ENCODE results near the gene MRPS6.

MRPS6 gene

GRCh38 chr21:34179204-34179935 is 106.0 kb downstream of the MRPS6 start:
- TF ChIP-seq POLR2A (IDR thresholded peaks at IDR 0.05; ENCODE audit: low read depth, low read length) = no peak
- FAIRE-seq (no peak), DNase-seq (ENCODE audit: insufficient read length, low spot score) (no peak)

- FAIRE-seq = no peak
- DNase-seq (ENCODE audit: insufficient read length, low spot score) = no peak
- no peak for TF ChIP-seq POLR2A (IDR thresholded peaks at IDR 0.05; ENCODE audit: low read depth, low read length)
These were observed 107.0 kb downstream of the MRPS6 start for GRCh38 chr21:34180407-34180806.

- FAIRE-seq (no peak), DNase-seq (ENCODE audit: insufficient read length, low spot score) (no peak)
- TF ChIP-seq POLR2A (IDR thresholded peaks at IDR 0.05; ENCODE audit: low read depth, low read length) = no peak
These were observed 107.5 kb downstream of the MRPS6 start for GRCh38 chr21:34180826-34181359.

GRCh38 chr21:34181431-34182039 is 108.2 kb downstream of the MRPS6 start:
- no peak for TF ChIP-seq POLR2A (IDR thresholded peaks at IDR 0.05; ENCODE audit: low read depth, low read length)

GRCh38 chr21:34182436-34182835 is 109.1 kb downstream of the MRPS6 start:
- FAIRE-seq (no peak), DNase-seq (ENCODE audit: insufficient read length, low spot score) (no peak)
- no peak for TF ChIP-seq POLR2A (IDR thresholded peaks at IDR 0.05; ENCODE audit: low read depth, low read length)

More at GRCh38 chr21:34181431-34182039, 108.2 kb downstream of the MRPS6 start:
- no peak for DNase-seq (ENCODE audit: insufficient read length, low spot score)
- FAIRE-seq = no peak

GRCh38 chr21:34183331-34183928 is 110.1 kb downstream of the MRPS6 start:
- no peak for TF ChIP-seq POLR2A (IDR thresholded peaks at IDR 0.05; ENCODE audit: low read depth, low read length)
- DNase-seq (ENCODE audit: insufficient read length, low spot score) = no peak
- FAIRE-seq = no peak

GRCh38 chr21:34184232-34184631 is 110.9 kb downstream of the MRPS6 start:
- TF ChIP-seq POLR2A (IDR thresholded peaks at IDR 0.05; ENCODE audit: low read depth, low read length) = no peak
- FAIRE-seq = no peak
- no peak for DNase-seq (ENCODE audit: insufficient read length, low spot score)

- FAIRE-seq (no peak), DNase-seq (ENCODE audit: insufficient read length, low spot score) (no peak)
- TF ChIP-seq POLR2A (IDR thresholded peaks at IDR 0.05; ENCODE audit: low read depth, low read length) = no peak
These were observed 111.8 kb downstream of the MRPS6 start for GRCh38 chr21:34185026-34185750.

GRCh38 chr21:34186109-34186719 is 112.8 kb downstream of the MRPS6 start:
- FAIRE-seq (no peak), DNase-seq (ENCODE audit: insufficient read length, low spot score) (no peak)
- no peak for TF ChIP-seq POLR2A (IDR thresholded peaks at IDR 0.05; ENCODE audit: low read depth, low read length)

- FAIRE-seq = no peak
- DNase-seq (ENCODE audit: insufficient read length, low spot score) = no peak
- no peak for TF ChIP-seq POLR2A (IDR thresholded peaks at IDR 0.05; ENCODE audit: low read depth, low read length)
These were observed 114.6 kb downstream of the MRPS6 start for GRCh38 chr21:34187935-34188334.

- TF ChIP-seq POLR2A (IDR thresholded peaks at IDR 0.05; ENCODE audit: low read depth, low read length) = no peak
- FAIRE-seq (no peak), DNase-seq (ENCODE audit: insufficient read length, low spot score) (no peak)
These were observed 116.1 kb downstream of the MRPS6 start for GRCh38 chr21:34189506-34189905.

GRCh38 chr21:34190576-34191321 is 117.4 kb downstream of the MRPS6 start:
- TF ChIP-seq POLR2A (IDR thresholded peaks at IDR 0.05; ENCODE audit: low read depth, low read length) = no peak
- DNase-seq (ENCODE audit: insufficient read length, low spot score) = no peak
- no peak for FAIRE-seq

GRCh38 chr21:34191876-34192275 is 118.5 kb downstream of the MRPS6 start:
- FAIRE-seq (no peak), DNase-seq (ENCODE audit: insufficient read length, low spot score) (no peak)
- no peak for TF ChIP-seq POLR2A (IDR thresholded peaks at IDR 0.05; ENCODE audit: low read depth, low read length)
